H54 (cell line): Measurements from ENCODE around the gene MDFI.

Experiments
- DNase-seq: peaks from one replicate; pipeline ENCODE4 v3.0.0; 2011; ENCODE audit warnings: low spot score, mixed read lengths; ENCODE audit not compliant: insufficient read length
- FAIRE-seq: peaks from 3 replicates; lab custom pipeline; 2011; peaks lifted over from hg19 to GRCh38; lab: Jason Lieb, UNC
- POLR2A ChIP-seq: IDR thresholded peaks from 2 replicates; pipeline ENCODE4 v1.6.1; 2011; ENCODE audit warnings: low read depth, mild to moderate bottlenecking, low read length

MDFI gene

GRCh38 chr6:41597246-41598000 lies 40.8 kb upstream of the MDFI start:
- no peak for DNase-seq
- no peak for TF ChIP-seq POLR2A
- FAIRE-seq: no peak

DNA sequence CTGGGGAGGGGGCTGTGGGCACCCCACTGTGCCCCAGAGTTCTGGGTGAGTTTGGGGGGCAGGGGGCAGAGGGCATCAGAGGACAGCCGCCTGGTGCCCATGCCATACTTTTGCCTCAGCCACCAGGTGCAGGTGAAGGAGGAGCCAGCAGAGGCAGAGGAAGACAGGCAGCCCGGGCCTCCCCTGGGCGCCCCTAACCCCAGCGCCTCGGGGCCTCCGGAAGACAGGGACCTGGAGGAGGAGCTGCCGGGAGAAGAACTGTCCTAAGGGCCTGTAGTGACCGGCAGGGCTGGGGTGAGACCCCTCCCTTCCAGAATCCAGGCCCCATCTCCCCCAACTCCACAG lies 39.6 kb upstream of the MDFI start:
- no peak for TF ChIP-seq POLR2A
- FAIRE-seq: no peak
- no peak for DNase-seq

GRCh38 chr6:41599015-41599851 lies 39.0 kb upstream of the MDFI start:
- DNase-seq (no peak), FAIRE-seq (no peak)
- no peak for TF ChIP-seq POLR2A

GRCh38 chr6:41599852-41600445 lies 38.3 kb upstream of the MDFI start:
- TF ChIP-seq POLR2A: no peak
- DNase-seq (no peak), FAIRE-seq (no peak)

DNA sequence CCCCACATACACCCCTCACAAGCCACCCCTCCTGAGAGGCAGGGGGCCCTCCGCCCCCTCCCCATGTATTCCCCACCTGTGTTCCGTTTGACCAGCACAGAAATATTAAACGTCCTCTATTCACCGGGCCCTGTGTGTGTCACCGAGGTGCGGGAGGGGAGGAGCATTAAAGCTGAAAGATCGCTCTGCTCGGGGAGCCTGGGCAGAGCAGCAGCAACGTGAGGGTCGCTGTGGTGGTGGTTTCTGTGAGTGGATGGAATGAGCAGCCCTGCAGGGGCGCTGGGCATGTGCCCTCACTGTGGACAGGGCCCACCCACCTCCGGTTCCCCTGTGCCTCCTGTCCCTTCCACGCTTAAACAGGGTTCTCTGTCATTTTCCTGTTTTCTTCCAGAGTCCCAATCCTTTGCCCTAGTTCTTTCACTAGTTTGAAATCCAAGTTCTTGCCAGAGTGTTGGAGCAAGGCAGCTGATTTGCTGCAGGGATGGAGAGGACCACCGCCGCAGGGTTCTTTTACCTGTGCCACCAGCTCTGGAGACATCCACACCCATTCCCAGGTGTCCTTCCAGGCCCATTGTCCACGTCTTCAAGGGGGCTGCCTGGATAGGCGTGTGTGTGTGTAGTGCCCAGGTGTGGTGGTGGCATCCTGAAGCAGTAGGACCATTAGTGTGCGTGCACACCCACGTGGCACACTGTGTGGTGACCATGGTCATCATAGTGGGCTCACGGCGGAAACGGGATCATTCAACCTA lies 37.6 kb upstream of the MDFI start:
- no peak for DNase-seq
- FAIRE-seq: no peak
- TF ChIP-seq POLR2A: no peak

DNA sequence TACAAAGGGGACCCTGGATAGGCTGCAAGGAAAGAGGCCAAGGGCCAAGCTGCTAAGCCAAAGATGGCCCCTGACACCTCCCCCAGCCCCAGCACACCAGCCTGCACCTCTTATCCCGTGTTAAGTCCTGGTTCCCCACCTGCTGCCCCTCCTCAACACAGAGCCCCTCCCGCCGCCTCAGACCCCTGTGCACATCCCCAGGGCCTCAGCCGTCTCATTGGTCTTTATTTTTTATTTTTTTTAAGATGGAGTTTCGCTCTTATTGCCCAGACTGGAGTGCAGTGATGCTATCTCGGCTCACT lies 37.1 kb upstream of the MDFI start:
- no peak for FAIRE-seq
- TF ChIP-seq POLR2A: no peak
- no peak for DNase-seq

DNA sequence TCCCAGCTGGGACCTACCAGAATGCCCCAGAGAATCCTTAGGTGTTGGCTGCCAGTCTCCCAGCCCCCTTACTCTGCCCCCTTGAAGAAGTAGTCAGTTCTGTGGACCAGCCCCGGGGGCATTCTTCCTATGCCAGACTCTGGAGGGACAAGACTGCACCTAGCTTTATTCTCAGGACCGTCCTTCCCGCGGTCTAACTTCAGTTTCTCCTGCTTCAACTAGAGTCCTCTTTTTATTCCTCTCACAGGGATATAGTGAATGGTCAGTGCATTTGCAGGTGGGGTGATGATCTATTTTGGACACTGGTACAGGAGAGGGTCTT lies 35.9 kb upstream of the MDFI start:
- TF ChIP-seq POLR2A: no peak
- no peak for DNase-seq
- FAIRE-seq: no peak

DNA sequence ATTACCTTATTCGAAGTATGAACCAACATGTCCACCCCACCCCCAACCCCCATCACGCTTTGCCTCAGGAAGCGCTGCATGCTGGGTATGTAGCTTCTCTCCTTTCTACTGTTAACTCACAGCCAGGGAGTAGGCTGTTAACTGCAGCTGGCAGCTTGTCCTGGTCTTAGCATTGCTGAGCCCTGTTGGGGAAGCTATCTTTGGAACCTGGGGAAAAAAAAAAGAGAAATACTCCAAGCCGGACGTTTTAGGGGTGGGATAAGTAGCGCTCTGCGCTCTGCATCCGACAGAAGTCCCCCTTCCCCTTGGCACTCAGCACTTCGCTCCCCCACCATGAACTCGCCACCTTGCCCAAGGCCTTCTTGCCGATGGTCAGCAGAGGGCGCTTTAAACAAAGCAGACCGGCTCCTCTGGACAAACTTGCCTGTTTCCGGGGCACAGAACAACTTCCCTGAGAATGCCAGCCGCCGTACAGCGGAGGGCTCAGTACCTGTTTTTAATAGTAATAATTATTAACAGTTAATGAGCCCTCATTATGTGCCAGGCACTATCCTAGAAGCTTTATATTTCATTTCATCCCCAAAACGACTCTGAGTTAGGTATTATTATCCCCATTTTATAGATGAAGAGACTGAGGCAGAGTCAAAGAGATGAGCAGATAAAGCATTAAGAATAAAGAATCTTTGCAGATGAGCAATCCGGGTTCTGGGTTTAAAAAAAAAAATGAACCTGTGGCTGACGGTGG lies 35.2 kb upstream of the MDFI start:
- FAIRE-seq (no peak), DNase-seq (peak; percentile 82)
- no peak for TF ChIP-seq POLR2A

DNA sequence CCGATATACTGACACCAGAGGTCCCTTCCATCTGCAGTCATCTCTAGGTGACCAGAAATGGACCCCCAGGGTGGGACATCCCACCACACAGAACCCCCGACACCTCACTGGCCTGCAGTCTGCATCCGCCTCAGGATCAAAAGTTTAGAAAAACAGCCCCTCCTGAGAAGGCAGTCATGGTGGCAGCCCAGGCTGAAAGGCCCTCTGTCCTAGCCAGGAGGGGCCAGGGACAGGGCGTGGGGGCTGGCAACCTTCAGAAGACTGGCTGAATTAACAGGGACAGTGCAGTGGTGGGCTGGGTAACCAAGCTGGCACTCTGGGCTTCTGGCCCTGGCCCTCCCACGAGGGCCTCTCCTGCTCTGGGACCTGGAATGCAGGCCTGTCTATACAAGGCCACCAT lies 34.3 kb upstream of the MDFI start:
- DNase-seq (no peak), FAIRE-seq (no peak)
- TF ChIP-seq POLR2A: no peak

GRCh38 chr6:41605649-41606048 lies 32.6 kb upstream of the MDFI start:
- no peak for TF ChIP-seq POLR2A
- DNase-seq (no peak), FAIRE-seq (no peak)

DNA sequence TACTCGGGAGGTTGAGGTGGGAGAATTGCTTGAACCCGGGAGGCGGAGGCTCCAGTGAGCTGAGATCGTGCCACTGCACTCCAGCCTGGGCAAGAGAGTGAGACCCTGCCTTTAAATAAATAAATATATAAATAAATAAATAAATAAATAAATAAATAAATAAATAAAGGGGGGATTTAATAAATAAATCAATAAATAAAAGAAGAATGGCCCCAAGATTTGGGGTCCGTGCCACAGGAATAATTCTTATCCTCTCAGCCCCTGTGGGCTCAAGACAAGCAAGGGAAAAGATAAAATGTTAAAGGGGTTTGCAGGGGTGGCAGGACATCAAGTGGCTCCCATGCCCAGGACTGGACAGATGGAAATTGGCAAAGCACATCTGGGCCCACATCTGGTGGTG lies 31.2 kb upstream of the MDFI start:
- DNase-seq (no peak), FAIRE-seq (no peak)
- no peak for TF ChIP-seq POLR2A

DNA sequence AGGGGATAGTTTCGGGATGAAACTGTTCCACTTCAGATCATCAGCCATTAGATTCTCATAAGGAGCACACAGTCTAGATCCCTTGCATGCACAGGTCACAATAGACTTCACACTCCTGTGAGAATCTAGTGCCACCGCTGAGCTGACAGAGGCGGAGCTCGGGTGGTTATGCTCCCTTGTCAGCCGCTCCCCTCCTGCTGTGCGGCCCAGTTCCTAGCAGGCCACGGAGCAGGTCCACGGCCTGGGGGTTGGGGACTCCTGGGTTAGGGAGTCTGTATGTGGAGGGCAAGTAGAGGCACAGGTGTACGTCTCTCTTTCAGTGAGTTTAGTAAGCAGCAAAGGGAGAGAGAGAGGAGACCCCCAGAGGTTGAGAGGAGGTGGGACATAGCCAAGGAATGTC lies 30.5 kb upstream of the MDFI start:
- no peak for TF ChIP-seq POLR2A
- no peak for FAIRE-seq
- DNase-seq: no peak

DNA sequence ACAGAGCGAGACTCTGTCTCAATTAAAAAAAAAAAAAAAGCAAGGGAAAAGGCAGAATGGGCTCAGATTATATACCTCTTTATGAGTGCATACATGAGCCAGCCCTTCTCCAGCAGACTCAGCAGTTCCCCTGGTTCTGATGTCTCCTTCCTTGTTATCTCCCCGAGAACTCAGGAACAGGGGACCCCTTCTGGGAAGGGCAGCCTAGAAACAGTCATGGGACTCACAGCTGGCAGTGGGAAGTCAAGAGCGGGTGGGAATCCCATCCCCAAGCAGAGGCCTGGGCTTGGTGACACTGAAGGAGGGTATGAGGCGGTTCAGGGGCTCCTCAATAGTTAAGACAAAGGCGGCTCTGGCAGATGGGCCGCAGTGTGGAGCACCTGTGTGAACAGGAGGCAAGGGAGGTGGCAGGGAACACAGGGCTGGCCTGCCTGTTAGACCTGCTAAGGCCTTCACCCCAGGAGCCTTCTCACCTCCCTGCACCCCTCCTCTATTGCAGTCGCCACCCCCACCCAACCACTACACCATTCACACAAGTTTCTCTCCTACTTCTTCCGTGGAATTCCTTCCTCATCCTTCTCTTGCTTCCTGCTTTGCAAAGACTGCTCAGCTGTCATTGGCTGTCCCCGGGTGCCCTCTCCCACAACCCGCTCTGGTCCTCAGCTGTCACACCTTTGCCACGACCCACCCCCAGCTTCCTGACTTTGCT lies 29.7 kb upstream of the MDFI start:
- DNase-seq (no peak), FAIRE-seq (no peak)
- TF ChIP-seq POLR2A: no peak
